ENCODE data around the gene KIF6.

The KIF6 gene

GRCh38 chr6:39330057-39330456, 395.2 kb downstream of the KIF6 start:
- DNase-seq (ENCODE audit: low read depth in 2 of 3, low spot score in 1 of 3) = no peak

GRCh38 chr6:39328066-39328465, 397.1 kb downstream of the KIF6 start:
- DNase-seq (ENCODE audit: low read depth in 2 of 3, low spot score in 1 of 3) = no peak

GRCh38 chr6:39327507-39327906, 397.7 kb downstream of the KIF6 start:
- no peak for DNase-seq (ENCODE audit: low read depth in 2 of 3, low spot score in 1 of 3)

- no peak for DNase-seq (ENCODE audit: low read depth in 2 of 3, low spot score in 1 of 3)
Observed at GRCh38 chr6:39322306-39322850, 402.8 kb downstream of the KIF6 start, which contains the start of gene KCNK16. KCNK16 (minus strand) TSS chr6:39322702; CDS start chr6:39322540, 162 bp downstream.

- no peak for DNase-seq (ENCODE audit: low read depth in 2 of 3, low spot score in 1 of 3)
Observed at GRCh38 chr6:39321761-39322160, 403.4 kb downstream of the KIF6 start.

GRCh38 chr6:39320363-39320984, 404.7 kb downstream of the KIF6 start:
- no peak for DNase-seq (ENCODE audit: low read depth in 2 of 3, low spot score in 1 of 3)

GRCh38 chr6:39319621-39320362, 405.4 kb downstream of the KIF6 start:
- no peak for DNase-seq (ENCODE audit: low read depth in 2 of 3, low spot score in 1 of 3)

GRCh38 chr6:39317256-39317655, 408.0 kb downstream of the KIF6 start:
- DNase-seq (ENCODE audit: low read depth in 2 of 3, low spot score in 1 of 3) = no peak

- no peak for DNase-seq (ENCODE audit: low read depth in 2 of 3, low spot score in 1 of 3)
Observed at GRCh38 chr6:39314273-39314795, 410.9 kb downstream of the KIF6 start, which contains the start of gene KCNK17. KCNK17 (minus strand) TSS chr6:39314419; CDS start chr6:39314320, 99 bp downstream.

- DNase-seq (ENCODE audit: low read depth in 2 of 3, low spot score in 1 of 3) = no peak
Observed at GRCh38 chr6:39313526-39314272, 411.5 kb downstream of the KIF6 start.

GRCh38 chr6:39312912-39313525, 412.2 kb downstream of the KIF6 start:
- no peak for DNase-seq (ENCODE audit: low read depth in 2 of 3, low spot score in 1 of 3)

GRCh38 chr6:39310542-39310941, 414.7 kb downstream of the KIF6 start:
- DNase-seq (ENCODE audit: low read depth in 2 of 3, low spot score in 1 of 3) = no peak

- peak; percentile 45 to 62 (median 57) for DNase-seq (ENCODE audit: low read depth in 2 of 3, low spot score in 1 of 3)
Observed at GRCh38 chr6:39309942-39310531, 415.2 kb downstream of the KIF6 start.

GRCh38 chr6:39307462-39307861, 417.7 kb downstream of the KIF6 start:
- no peak for DNase-seq (ENCODE audit: low read depth in 2 of 3, low spot score in 1 of 3)

GRCh38 chr6:39304951-39305350, 420.3 kb downstream of the KIF6 start:
- DNase-seq (ENCODE audit: low read depth in 2 of 3, low spot score in 1 of 3) = no peak

- no peak for DNase-seq (ENCODE audit: low read depth in 2 of 3, low spot score in 1 of 3)
Observed at GRCh38 chr6:39303425-39304153, 421.6 kb downstream of the KIF6 start.

GRCh38 chr6:39302669-39303424, 422.4 kb downstream of the KIF6 start:
- peak; percentile 78 to 90 (median 85) for DNase-seq (ENCODE audit: low read depth in 2 of 3, low spot score in 1 of 3)

GRCh38 chr6:39302011-39302410, 423.2 kb downstream of the KIF6 start:
- DNase-seq (ENCODE audit: low read depth in 2 of 3, low spot score in 1 of 3) = no peak

GRCh38 chr6:39301606-39302005, 423.6 kb downstream of the KIF6 start:
- DNase-seq (ENCODE audit: low read depth in 2 of 3, low spot score in 1 of 3) = no peak

All from stimulated activated CD4-positive, alpha-beta T cell treated with anti-CD3 and anti-CD28 coated beads, Interleukin-12 subunit alpha, Interleukin-12 subunit beta, amount 100 ng/mL, for 48 hours (primary cell).